GM19372 (cell line): ENCODE measurements around the gene DAZAP1.

Experiments
- ATAC-seq: cut with Tn5 transposase; IDR thresholded peaks from one replicate; pipeline ENCODE4 v1.9.1; 2021; ENCODE audit warnings: mild to moderate bottlenecking, low read depth, moderate library complexity; ENCODE audit not compliant: unreplicated experiment

Gene DAZAP1

DNA sequence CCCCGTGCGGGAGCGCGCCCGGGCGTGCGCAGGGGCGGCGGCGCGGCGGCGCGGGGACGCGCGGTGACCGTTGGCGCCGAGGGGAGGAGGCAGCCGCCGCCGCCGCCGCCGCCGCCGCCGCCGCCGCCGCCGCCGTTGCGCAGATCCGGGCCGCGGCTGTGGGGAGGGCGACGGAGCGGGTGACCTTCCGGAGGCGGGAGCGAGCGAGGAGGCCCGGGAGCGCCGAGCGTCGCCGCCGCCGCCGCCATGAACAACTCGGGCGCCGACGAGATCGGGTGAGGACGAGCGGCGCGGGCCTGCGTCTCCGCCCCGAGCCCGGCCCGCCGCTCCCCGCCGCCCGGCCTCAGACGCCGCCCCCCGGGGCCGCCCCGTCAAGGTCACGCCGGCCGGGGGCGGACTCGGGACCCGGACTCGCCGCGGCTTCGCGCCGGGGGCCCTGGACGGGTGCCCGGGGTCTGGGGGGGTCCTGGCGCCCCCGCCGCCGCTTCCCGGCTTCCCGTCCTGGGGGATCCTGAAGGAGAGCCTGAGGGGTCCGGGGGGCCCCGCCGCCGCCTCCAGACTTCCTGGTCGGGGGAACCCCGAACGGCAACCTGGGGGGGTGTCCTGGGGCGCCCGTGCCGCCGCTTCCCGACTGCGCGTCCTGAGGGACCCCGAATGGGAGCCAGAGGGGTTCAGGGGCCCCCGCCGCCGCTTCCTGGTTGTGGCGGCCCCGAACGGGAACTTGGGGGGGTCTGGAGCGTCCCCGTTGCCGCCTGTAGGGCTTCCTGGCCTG lies at the start of gene DAZAP1:
TSS of gene DAZAP1 (plus strand) at position 59 of the 772 bp plus-strand sequence. CDS start at position 247, 188 bp downstream.
- peak; percentile 19 for ATAC-seq

DNA sequence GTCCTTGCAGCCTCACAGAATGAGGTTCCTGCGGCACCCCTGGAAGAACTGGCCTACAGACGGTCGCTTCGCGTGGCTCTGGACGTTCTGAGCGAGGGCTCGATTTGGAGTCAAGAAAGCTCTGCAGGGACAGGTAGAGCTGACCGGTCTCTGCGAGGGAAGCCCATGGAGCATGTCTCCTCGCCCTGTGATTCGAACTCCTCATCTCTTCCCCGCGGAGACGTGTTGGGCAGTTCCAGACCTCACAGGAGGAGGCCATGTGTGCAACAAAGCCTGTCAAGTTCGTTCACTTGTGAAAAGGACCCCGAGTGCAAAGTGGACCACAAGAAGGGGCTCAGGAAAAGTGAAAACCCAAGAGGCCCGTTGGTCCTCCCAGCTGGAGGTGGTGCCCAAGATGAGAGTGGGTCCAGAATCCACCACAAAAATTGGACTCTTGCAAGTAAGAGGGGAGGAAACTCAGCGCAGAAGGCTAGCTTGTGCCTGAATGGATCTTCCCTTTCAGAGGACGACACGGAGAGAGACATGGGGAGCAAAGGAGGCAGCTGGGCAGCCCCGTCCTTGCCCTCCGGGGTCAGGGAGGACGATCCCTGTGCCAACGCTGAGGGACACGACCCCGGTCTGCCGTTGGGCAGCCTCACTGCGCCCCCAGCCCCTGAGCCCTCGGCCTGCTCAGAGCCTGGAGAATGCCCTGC lies 47.1 kb upstream of the DAZAP1 start:
- no peak for ATAC-seq

GRCh38 chr19:1360818-1361461 lies 46.4 kb upstream of the DAZAP1 start:
- no peak for ATAC-seq

DNA sequence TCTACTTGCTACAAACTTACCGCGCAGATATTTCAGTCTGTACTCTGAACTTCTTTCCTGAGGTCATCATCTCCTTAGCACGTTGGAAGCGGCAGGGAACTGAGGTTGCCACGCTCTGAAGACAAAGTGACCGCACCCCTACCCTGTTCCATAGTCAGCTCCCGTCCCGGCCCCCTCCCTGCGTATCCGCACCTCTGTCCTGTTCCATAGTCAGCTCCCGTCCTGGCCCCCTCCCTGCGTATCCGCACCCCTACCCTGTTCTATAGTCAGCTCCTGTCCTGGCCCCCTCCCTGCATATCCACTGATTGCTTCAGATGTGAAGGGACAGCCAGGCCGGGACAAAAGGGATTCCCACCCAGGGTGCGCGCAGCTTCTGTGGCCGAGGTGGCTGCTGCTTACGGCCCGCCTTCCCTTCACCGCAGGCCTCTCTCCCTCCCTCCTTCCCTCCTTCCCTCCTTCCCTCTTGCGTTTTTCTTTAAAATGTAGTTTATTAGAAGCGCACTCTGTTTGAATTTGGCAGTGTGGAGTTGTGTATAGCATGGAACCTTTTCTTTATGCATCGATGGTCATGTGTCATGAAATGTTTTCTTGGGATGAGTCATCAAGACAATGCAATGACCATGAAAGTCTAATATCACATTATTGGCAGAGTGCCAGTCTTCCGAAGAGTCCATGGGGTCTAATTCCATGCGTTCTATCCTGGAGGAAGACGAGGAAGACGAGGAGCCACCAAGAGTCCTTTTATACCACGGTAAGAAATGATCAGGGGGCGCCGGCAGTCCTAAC lies 45.6 kb upstream of the DAZAP1 start:
- ATAC-seq = no peak

- ATAC-seq = no peak
Measured at GRCh38 chr19:1362387-1363257, 44.8 kb upstream of the DAZAP1 start.

DNA sequence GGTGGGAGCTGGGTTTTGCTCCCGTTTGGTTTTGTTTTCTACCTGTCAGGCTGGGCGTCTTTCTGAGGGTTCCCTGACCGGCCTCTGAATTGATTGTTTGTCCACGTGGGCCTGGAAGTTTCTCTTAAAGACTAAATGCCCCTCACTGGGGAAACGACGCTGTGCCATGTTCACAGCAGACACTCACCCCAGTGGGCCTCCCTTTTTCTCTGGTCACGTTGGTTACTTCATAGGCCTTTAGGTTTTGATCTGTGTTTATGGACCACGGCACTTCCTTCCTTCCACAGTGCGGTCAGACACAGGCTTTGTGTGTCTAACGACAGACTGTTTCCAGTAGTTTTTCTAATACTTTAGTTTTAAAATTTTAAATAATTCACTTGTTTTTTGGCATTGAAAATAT lies 43.8 kb upstream of the DAZAP1 start:
- no peak for ATAC-seq

DNA sequence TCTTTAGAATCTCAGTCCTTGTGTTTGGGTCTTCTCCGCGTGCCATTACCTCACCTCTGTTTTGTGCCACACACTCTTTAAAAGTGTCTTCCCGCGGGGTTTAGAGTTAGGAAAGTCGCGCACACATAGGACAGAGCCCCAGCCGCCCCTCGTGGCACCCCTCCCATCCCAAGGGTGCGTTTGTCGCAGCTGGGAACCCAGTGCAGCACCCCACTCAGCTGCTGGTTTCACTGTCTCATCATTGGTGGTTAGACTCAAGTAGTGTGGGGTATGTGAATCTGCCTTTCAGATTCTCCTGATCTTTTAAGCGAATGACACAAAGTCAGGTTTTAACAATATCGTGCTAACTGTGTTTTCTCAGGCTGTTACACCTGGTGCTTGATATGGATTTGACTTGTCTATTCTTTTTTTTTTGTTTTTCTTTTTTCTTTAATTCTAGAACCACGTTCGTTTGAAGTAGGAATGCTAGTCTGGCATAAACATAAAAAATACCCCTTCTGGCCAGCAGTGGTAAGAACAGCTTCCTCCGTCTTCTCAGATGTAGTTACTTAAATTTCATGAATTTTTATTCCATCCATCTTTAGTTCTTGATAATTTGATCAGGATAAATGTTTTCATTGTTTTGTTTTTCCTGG lies 43.2 kb upstream of the DAZAP1 start:
- no peak for ATAC-seq

DNA sequence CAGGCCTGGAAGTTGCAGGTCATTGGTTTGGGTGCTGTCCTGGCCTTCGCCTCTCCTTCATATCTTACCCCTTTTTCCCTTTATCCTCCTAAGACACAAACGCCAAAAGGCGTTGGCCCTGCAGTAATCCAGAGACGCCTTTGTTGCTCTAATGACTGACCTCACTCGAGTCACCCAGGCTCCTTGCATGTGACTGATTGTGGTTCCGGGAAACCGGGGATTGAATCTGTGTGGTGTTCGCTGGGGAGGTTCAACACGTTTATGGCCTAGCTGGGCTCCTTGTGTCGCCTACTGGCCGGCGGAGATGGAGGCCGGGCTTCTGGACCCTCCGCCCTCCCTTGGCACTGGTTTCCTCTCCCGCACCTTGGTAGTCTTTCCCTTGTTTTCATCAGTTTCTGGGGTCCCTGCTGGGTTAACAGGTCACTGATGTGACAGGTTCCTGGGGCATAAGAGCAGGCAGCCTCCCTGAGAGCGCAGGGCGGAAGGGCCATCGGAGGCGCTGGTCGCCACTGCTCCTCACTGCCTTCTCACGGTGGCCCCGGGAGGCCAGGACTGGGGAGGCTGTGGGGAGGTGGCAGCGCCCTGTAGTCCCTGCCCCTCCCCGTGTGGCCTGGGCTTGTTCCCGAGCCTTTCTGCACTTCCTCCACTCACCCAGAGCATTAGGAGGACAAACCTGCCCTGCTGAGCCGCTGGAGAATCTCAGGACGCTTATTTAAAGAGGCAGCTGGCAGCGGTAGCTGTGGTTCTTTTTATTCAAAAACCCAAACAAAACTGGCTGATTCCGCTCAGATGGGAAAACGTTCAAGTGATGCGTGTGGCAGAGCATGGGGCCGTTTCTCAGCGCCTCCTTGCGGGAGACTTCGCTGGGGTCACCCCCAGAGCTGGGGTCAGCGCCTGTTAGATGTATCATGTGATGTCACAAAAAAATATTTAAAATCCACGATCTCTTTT lies 41.8 kb upstream of the DAZAP1 start:
- ATAC-seq = no peak

DNA sequence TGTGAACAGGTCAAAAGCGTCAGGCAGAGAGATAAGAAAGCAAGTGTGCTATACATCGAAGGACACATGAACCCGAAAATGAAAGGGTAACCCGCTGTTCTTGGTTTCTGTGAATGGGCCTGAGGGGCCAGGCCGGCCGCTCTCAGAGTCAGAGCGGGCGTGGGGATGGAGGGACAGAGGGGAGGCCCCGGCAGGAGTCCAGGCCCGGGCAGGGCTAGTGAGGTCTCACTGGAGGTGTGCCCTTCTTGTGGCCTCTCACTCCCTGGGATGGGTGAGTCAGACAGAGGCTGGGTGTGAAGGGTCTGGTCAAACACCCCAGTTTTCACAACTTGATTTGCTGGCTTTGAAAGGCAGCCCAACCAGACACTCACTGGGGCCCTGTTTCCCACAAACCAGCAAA lies 41.1 kb upstream of the DAZAP1 start:
- ATAC-seq = no peak

GRCh38 chr19:1366899-1367870 lies 40.2 kb upstream of the DAZAP1 start:
- ATAC-seq = no peak

GRCh38 chr19:1369214-1369805 lies 38.1 kb upstream of the DAZAP1 start:
- no peak for ATAC-seq

GRCh38 chr19:1370579-1371361 lies 36.6 kb upstream of the DAZAP1 start:
- ATAC-seq = no peak

DNA sequence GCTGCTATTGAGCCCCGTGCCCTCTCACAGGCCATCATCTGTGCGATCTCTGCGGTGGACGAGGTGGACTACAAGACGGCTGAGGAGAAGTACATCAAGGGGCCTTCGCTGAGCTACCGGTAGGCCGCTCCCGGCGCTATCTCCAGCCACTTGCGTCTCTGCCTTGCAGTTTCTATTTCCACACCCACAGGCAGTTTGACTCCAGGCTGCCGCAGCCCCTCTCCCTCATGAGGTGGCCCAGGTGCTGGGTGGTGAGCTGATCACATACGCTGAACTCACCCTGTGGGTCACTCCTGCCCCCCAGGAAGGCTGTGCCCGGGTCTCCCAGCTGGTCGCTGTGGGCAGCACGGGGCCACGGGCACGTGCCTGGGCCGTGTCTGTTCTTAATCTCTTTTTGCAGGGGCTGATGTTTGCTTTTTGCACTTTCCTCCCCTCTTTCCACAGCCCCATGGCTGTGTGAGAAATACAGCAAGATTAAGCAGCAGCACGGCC lies 34.3 kb upstream of the DAZAP1 start:
- ATAC-seq = no peak

- no peak for ATAC-seq
Measured at GRCh38 chr19:1373534-1374249, 33.7 kb upstream of the DAZAP1 start.

DNA sequence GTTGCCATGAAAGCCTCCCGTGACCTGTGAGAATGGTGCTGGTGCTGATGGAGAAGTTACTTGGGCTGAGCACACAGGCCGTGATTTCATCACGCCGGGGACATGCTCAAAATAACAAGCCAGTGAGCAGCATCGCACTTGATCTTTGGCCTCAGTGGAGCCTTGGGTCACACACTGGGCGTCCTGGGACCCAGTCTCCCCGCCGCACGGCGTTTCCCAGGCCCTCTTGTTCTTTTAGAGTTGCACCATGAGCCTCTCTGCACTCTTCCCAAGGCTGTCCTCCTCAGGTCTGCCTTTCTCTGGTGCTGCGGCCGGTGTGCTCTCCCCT lies 33.2 kb upstream of the DAZAP1 start:
- ATAC-seq = no peak
